GM19455 (cell line): Measurements from ENCODE around the gene GATAD2A.

Source experiments
- ATAC-seq: cut with Tn5 transposase; IDR thresholded peaks from one replicate; pipeline ENCODE4 v1.9.1; 2021; ENCODE audit not compliant: unreplicated experiment

GATAD2A gene

GRCh38 chr19:19420570-19421298 is 15.3 kb downstream of the GATAD2A start:
- no peak for ATAC-seq

GRCh38 chr19:19421299-19421696 is 15.8 kb downstream of the GATAD2A start:
- no peak for ATAC-seq

GRCh38 chr19:19422156-19422555 is 16.7 kb downstream of the GATAD2A start:
- ATAC-seq = no peak

- ATAC-seq = no peak
Observed at GRCh38 chr19:19423322-19423721, 17.8 kb downstream of the GATAD2A start.

- ATAC-seq = no peak
Observed at GRCh38 chr19:19425170-19425875, 19.8 kb downstream of the GATAD2A start.

- no peak for ATAC-seq
Observed at GRCh38 chr19:19426216-19426615, 20.7 kb downstream of the GATAD2A start.

- no peak for ATAC-seq
Observed at GRCh38 chr19:19426799-19427198, 21.3 kb downstream of the GATAD2A start.

- no peak for ATAC-seq
Observed at GRCh38 chr19:19427302-19427701, 21.8 kb downstream of the GATAD2A start.

- ATAC-seq = no peak
Observed at GRCh38 chr19:19427944-19428343, 22.5 kb downstream of the GATAD2A start.

GRCh38 chr19:19428746-19429145 is 23.3 kb downstream of the GATAD2A start:
- ATAC-seq = no peak

GRCh38 chr19:19429361-19429760 is 23.9 kb downstream of the GATAD2A start:
- no peak for ATAC-seq

- ATAC-seq = no peak
Observed at GRCh38 chr19:19432732-19433131, 27.3 kb downstream of the GATAD2A start.

- no peak for ATAC-seq
Observed at GRCh38 chr19:19433666-19434213, 28.3 kb downstream of the GATAD2A start.

- ATAC-seq = no peak
Observed at GRCh38 chr19:19434483-19435045, 29.1 kb downstream of the GATAD2A start.

- ATAC-seq = no peak
Observed at GRCh38 chr19:19436137-19436691, 30.7 kb downstream of the GATAD2A start.

GRCh38 chr19:19438366-19439175 is 33.1 kb downstream of the GATAD2A start:
- ATAC-seq = no peak

GRCh38 chr19:19439176-19439482 is 33.7 kb downstream of the GATAD2A start:
- no peak for ATAC-seq

- ATAC-seq = no peak
Observed at GRCh38 chr19:19443283-19443682, 37.8 kb downstream of the GATAD2A start.

GRCh38 chr19:19443902-19444680 is 38.6 kb downstream of the GATAD2A start:
- ATAC-seq = no peak

GRCh38 chr19:19444681-19445155 is 39.2 kb downstream of the GATAD2A start:
- ATAC-seq = no peak
